GM20000 (cell line): Measurements from ENCODE around the gene EIF4A3.

ENCODE experiments used
- DNase-seq: peaks from one replicate; pipeline ENCODE4 v3.0.0; 2012; ENCODE audit warnings: low spot score
- TF ChIP-seq, protein P1 (sequence below): IDR thresholded peaks from 2 replicates; pipeline ENCODE4 v1.5.1; 2012; ENCODE audit warnings: mild to moderate bottlenecking, control low read depth; ENCODE audit errors: extremely low read depth, missing control alignments

EIF4A3 gene

DNA sequence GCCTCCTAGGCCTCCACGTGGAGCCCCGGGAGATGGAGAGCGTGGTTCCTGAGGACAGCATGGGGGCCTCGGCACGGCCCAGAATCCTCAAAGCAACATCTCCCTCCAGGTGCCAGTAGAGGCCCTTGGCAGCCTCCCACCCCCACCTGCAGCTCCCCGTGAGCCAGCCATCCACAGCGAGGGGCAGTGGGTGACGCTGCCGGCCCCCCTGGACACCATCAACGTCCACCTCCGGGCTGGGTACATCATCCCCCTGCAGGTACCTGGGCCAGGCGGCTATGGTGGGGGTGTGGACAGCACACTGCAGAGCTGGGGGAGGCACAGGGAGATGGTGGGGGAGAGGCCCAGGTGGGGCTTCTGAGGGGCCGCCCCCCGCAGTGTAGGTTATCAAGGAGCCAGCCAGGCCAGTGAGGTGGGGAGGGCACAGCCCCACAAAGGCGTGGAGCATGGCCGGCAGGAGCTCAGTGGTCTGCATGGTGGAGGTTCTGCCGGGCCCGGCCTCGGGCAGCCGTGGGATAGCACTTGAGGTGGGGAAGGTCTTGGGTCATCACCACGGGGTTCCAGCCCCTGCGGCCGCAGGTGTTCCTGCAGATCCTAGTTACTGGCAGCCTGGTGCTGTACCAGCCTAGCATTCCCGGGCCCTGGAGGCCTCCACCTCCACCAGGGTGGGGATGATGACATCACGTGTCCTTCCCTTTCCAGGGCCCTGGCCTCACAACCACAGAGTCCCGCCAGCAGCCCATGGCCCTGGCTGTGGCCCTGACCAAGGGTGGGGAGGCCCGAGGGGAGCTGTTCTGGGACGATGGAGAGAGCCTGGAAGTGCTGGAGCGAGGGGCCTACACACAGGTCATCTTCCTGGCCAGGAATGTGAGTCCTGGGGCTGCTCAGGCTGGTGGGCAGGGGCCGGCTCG, 29.2 kb downstream of the EIF4A3 start:
- DNase-seq = no peak
- TF ChIP-seq, protein P1, sequence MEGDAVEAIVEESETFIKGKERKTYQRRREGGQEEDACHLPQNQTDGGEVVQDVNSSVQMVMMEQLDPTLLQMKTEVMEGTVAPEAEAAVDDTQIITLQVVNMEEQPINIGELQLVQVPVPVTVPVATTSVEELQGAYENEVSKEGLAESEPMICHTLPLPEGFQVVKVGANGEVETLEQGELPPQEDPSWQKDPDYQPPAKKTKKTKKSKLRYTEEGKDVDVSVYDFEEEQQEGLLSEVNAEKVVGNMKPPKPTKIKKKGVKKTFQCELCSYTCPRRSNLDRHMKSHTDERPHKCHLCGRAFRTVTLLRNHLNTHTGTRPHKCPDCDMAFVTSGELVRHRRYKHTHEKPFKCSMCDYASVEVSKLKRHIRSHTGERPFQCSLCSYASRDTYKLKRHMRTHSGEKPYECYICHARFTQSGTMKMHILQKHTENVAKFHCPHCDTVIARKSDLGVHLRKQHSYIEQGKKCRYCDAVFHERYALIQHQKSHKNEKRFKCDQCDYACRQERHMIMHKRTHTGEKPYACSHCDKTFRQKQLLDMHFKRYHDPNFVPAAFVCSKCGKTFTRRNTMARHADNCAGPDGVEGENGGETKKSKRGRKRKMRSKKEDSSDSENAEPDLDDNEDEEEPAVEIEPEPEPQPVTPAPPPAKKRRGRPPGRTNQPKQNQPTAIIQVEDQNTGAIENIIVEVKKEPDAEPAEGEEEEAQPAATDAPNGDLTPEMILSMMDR = no peak

- DNase-seq = no peak
- TF ChIP-seq, protein P1 = no peak
Observed at GRCh38 chr17:80116921-80117380, 30.0 kb downstream of the EIF4A3 start.

DNA sequence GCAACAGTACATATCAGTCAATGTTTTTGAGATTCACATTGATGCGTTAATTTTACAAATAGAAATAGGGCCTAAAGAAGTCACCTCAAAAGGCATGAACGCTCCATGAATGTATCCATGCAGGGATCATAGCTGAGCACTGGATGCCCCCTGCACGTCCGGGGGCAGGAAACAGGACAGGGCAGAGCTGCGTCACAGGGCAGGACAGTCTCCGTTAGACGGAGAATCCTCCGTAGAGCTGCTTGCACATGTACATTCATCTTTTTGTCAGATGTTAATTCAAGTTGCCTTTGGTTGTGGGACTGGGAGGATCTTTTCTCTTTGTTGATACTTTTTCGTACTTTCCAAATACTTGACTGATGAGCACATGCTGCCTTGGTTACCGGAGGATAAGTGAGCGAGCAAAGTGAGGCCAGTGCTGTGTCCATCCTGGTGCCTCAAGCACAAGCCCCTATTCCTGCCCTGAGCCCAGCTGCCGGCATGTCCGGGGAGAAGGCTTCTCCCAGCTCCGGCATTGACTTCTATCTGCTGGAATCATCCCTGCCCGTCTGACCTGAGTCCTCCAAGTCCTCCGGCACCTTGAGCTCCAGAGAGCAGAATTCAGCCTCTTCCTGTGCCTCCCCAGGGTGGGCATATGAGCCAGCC, 30.5 kb downstream of the EIF4A3 start:
- TF ChIP-seq, protein P1 = no peak
- no peak for DNase-seq

DNA sequence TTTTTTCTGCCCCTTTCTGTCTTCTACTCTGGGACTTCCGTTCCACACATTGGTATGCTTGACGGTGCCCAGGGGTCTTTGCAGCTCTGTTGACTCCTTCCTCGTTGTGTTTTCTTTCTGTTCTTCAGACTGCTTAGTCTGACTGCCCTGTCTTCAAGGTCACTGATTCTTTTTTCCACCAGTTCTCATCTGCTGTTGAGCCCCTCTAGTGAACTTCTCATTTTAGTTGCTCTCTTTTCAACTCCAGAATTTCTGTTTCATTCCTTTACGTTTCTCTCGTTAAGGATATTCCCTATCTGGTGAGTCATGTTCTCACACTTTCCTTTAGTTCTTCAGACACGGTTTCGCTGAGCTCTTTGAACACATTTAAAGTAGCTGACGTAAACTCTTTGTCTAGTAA, 31.8 kb downstream of the EIF4A3 start:
- TF ChIP-seq, protein P1 = no peak
- DNase-seq = no peak

- no peak for DNase-seq
- TF ChIP-seq, protein P1 = no peak
Observed at GRCh38 chr17:80114758-80115157, 32.2 kb downstream of the EIF4A3 start.

DNA sequence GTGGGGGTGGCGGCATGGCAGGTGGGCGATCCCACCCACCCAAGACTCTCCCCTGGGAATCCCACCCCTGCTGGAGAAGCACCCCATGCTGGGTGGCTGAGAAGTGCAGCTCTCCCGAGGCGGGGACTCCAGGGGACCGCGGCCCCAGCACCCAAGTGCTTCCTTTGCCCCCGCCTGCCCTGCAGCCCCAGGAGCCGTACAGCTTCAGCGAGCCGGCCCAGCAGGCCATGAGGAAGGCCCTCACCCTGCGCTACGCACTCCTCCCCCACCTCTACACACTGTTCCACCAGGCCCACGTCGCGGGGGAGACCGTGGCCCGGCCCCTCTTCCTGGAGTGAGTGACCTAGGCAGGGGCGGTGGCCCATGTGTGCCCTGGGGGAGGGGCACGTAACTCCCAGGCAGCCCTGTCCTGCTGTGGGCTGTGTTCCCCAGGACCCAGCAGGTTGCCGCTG, 33.9 kb downstream of the EIF4A3 start:
- TF ChIP-seq, protein P1 = no peak
- no peak for DNase-seq

- TF ChIP-seq, protein P1 = no peak
- no peak for DNase-seq
Observed at GRCh38 chr17:80112471-80113032, 34.4 kb downstream of the EIF4A3 start.
